Measurements from ENCODE around the gene DNAJC21.

The DNAJC21 gene

DNA sequence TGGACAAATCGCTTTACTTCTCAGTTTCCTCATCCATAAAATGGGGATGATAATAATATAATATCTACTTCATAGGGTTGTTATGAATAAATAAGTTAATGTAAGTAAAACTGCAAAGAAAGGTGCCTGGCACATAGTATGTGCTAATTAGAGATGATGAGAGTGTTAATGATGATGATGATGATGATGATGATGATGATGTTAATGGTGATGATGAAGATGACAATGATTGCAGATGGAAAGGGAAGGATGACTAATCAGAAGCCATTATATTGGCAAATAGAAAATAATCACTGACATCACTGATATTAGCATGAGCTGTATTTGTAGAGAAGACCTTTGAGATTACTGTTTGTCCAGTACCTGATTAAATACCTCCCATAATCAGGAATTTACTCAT, 34.6 kb upstream of the DNAJC21 start:
- no peak overlapping the region for H3K4me3 ChIP-seq (replicated peaks; ENCODE audit: low read depth, low read length)
- no peak for DNase-seq (ENCODE audit: extremely low read depth, low read depth)
- TF ChIP-seq, protein P1, sequence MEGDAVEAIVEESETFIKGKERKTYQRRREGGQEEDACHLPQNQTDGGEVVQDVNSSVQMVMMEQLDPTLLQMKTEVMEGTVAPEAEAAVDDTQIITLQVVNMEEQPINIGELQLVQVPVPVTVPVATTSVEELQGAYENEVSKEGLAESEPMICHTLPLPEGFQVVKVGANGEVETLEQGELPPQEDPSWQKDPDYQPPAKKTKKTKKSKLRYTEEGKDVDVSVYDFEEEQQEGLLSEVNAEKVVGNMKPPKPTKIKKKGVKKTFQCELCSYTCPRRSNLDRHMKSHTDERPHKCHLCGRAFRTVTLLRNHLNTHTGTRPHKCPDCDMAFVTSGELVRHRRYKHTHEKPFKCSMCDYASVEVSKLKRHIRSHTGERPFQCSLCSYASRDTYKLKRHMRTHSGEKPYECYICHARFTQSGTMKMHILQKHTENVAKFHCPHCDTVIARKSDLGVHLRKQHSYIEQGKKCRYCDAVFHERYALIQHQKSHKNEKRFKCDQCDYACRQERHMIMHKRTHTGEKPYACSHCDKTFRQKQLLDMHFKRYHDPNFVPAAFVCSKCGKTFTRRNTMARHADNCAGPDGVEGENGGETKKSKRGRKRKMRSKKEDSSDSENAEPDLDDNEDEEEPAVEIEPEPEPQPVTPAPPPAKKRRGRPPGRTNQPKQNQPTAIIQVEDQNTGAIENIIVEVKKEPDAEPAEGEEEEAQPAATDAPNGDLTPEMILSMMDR (IDR thresholded peaks at IDR 0.05; ENCODE audit: low read depth, low read length, missing control alignments), result no peak

DNA sequence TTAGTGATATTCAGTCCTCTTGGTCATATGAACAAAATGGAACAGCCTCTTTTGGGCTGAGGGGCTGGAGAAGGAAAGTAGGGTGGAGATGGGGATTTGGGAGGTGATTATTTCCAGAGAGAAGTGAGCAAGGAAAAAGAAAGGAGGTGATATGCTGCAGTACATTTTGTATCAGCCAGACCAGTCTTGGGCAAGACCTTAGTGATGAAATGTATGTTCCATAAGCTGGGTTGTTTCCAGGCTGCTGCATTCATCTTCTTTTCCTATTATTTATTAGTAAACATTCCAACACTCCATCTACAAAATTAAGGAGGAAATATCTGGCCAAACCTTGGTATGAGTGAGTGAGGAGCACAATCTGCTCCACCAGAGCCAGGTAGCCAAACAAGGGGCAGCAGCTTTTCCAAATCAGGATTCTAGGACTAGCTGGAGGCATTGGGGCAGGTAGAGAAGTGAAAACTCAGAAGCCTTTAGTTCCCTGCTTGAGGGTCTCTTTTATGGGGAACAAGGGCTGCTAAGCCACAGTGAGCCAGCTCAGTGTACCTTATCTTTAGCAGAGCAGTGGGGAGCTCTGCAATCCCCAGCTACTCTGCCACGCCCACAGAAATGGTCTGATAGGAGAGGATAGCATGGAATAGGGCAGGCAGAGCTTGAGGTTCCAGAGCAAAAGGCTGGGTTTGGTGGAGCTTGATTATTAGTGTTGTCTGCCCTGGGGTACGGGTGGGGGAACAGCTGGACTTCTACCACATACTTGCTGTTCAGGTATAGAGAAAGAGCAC, 33.5 kb upstream of the DNAJC21 start:
- no peak for DNase-seq (ENCODE audit: extremely low read depth, low read depth)
- TF ChIP-seq, protein P1 (IDR thresholded peaks at IDR 0.05; ENCODE audit: low read depth, low read length, missing control alignments), result no peak
- no peak overlapping the region for H3K4me3 ChIP-seq (replicated peaks; ENCODE audit: low read depth, low read length)

- TF ChIP-seq, protein P1 (IDR thresholded peaks at IDR 0.05; ENCODE audit: low read depth, low read length, missing control alignments), result no peak
- no peak overlapping the region for H3K4me3 ChIP-seq (replicated peaks; ENCODE audit: low read depth, low read length)
- no peak for DNase-seq (ENCODE audit: extremely low read depth, low read depth)
Observed at GRCh38 chr5:34897646-34898045, 31.7 kb upstream of the DNAJC21 start.

DNA sequence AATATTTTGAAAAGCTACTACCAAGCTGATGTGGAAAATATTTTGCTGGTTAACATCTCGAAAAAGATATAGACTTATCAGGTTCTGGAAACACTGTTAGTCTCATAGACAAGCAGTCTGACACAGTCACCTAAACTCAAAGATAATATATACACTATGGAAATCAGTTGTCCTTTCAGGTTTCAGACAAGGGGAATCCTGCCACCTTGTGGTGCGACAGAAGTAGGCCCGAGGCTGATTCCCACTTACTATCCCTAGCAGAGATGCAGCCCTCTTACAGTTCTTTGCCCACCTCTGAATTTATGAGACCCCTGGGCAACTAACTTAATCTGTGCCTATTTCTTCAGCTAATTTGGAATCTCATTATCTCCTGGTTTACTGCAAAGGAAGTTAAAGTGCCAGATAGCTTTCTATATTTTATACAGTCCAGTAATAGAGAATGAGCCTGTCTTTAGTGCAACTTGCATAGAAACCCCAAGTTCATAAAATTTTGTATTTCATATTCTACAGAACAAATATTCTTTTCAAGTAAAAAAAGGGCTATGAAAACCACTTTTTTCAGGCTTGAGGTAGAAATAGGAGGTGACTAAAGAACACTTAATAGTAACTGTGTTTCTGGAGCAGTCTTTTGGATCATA, 31.0 kb upstream of the DNAJC21 start:
- TF ChIP-seq, protein P1 (IDR thresholded peaks at IDR 0.05; ENCODE audit: low read depth, low read length, missing control alignments), result peak; percentile 91
- no peak overlapping the region for H3K4me3 ChIP-seq (replicated peaks; ENCODE audit: low read depth, low read length)
- DNase-seq (ENCODE audit: extremely low read depth, low read depth), result peak; percentile 43

GRCh38 chr5:34899066-34899465, 30.3 kb upstream of the DNAJC21 start:
- H3K4me3 ChIP-seq (replicated peaks; ENCODE audit: low read depth, low read length), result no peak overlapping the region
- DNase-seq (ENCODE audit: extremely low read depth, low read depth), result no peak
- TF ChIP-seq, protein P1 (IDR thresholded peaks at IDR 0.05; ENCODE audit: low read depth, low read length, missing control alignments), result no peak

DNA sequence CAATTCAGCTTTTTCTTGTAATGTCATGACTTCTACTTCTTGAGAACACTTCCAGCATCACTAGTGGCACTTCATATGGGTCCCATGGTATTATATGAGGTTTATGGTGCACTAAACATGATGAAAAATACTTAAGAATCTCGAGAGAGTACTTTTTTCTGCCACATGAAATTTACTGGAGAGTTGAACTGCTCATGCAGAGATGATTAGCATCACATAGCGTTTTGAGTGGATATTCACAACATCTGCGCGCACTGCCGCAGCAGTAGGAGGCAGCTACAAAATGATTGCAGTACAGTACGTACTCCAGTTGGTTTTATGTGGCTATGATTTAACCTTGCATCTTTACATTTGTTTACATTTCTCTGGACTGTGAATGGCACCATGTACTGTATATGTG, 28.7 kb upstream of the DNAJC21 start:
- H3K4me3 ChIP-seq (replicated peaks; ENCODE audit: low read depth, low read length), result no peak overlapping the region
- TF ChIP-seq, protein P1 (IDR thresholded peaks at IDR 0.05; ENCODE audit: low read depth, low read length, missing control alignments), result no peak
- no peak for DNase-seq (ENCODE audit: extremely low read depth, low read depth)
